HG02938 (cell line): ENCODE measurements around the gene TCOF1.

Experiments
- ATAC-seq: cut with Tn5 transposase; IDR thresholded peaks from one replicate; pipeline ENCODE4 v1.9.1; 2021; ENCODE audit warnings: mild to moderate bottlenecking, moderate library complexity; ENCODE audit not compliant: unreplicated experiment

TCOF1 gene

DNA sequence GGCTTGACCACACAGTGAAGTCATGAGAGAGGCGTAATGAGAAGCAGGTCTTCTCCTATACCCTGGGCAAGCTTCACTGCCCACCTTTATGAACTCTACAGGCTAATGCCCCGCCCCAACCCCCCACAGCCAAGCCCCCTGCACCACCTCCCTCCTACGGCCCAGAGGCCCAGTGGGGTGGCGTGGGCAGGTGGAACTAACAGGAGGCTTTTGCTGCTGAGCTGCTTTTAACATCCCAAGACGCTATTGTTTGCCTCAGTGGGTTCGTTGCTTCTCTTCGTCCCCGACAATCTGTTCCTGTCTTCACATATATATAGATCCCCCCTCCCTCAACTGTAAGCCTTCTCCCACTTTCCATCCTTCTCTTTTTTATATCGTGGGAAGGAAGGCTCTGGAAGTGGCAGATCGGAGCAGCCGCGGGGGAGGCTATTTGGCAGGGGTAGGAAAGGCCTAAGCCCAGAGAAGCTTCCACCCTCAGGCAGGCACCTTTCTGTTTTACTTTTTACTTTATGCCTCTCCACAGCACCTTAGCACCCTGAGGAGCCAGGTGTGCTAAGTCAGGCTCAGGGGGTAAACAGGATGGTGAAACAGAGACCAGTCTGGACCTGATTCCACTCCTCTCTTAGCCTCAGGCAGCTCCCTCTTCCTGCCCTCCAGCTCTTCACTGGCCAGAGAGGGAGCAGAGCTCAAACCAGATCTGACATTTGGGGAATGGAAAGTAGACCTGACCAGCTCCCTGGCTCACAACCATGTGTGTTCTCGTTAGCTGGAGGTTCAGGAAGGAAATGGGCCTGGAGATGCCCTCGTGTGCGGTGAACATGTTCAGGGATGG lies 28.7 kb downstream of the TCOF1 start:
- no peak for ATAC-seq

- no peak for ATAC-seq
Observed at GRCh38 chr5:150389531-150390266, 32.2 kb downstream of the TCOF1 start.

DNA sequence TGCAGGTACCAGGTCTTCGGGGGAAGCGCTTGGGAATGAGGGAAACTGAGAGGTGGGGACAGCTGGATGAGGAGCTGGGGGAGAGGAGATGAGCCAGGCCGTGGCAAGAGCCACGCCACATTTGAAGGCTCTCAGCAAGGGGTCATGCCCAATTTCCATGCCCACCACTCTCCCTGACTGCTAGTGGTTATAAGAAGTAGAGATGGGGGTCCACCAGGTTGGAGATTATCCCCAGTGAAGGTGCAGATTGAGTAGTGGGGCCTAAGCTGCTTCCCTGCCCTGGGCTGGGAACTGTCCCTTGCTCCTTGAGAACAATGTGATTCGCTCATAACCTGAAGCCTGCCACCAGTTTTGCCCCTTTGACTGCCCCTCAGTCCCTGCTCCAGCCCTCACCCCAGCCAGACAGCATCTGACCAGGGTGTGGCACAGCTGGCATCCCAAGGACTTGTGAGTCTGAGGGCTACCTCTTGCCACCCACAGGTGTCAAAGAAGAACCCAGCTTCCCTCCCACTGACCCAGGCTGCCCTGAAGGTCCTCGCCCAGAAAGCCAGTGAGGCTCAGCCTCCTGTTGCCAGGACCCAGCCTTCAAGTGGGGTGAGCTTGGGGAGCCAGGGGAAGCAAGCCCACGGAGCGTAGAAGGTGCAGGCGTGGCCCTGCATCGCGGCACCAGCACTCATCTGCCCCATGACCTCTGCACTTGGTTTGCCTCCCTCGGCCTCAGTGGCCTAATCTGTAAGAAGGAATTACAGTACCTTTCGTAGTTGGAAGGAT lies 33.8 kb downstream of the TCOF1 start:
- ATAC-seq: no peak

DNA sequence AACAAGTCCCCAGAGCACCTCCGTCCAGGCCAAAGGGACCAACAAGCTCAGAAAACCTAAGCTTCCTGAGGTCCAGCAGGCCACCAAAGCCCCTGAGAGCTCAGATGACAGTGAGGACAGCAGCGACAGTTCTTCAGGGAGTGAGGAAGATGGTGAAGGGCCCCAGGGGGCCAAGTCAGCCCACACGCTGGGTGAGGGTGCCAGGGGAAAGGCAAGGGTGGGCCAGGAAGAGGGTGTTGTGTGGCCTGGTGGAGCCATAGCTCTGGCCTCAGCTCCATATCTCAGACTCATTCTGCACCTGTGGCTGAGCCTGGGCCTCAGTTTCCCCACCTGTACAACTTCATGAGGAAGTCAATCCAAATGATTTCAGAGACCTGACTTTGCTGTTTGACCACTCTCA lies 34.5 kb downstream of the TCOF1 start:
- ATAC-seq: no peak

DNA sequence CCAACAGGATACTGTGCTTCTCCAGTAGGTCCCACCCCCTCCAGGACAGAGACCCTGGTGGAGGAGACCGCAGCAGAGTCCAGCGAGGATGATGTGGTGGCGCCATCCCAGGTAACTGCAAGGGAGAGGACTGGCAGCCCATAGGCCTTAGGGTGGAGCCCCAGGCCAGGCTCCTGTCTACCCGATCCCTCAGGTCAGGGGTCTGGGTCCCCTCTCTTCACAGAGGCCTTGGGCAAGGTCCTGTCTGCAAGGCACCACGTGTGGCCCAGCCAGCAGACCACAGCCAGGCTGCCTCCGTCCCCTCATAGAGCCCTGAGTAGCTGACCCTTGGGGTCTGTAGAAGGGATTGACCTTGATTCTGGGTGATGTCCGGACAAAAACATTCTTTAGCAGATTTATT lies 35.2 kb downstream of the TCOF1 start:
- ATAC-seq: no peak

DNA sequence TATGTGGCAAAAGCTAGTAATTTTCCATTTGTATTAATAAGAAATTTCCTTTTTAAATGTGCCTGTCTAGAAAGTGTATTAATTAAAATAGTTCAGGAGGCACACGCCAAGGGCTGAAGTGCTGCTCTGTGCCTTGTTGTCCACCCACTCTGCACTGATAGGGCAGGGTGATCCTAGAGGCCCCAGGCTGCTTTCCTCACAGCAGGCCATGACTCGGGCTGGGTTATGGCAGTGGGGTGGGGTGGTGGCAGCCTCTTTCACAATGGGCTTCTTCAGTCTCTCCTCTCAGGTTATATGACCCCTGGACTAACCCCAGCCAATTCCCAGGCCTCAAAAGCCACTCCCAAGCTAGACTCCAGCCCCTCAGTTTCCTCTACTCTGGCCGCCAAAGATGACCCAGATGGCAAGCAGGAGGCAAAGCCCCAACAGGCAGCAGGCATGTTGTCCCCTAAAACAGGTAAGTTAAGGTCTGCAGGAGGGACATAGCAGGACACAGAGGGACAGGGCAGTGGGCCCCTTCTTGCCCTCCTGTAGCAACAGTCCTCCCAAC lies 35.7 kb downstream of the TCOF1 start:
- no peak for ATAC-seq

DNA sequence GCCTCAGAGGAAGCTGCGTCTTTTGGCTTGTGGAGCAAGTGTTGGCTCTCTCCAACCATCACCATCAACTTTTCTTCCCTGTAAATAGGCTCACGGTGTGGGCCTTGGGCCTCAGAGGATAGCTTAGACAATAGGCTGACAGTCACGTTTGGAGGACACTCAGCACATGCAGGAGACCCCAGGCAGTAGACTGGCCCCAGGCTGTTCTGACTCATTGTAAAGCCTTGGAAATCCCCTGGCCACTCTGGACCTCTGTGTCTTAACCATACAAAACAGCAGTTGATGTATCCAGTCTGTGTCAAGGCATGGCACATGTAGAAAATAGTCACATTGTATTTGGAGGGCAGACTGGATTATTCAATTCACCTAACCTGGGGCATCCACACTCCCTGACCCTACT lies 36.6 kb downstream of the TCOF1 start:
- no peak for ATAC-seq

GRCh38 chr5:150394912-150395687 lies 37.6 kb downstream of the TCOF1 start:
- no peak for ATAC-seq

DNA sequence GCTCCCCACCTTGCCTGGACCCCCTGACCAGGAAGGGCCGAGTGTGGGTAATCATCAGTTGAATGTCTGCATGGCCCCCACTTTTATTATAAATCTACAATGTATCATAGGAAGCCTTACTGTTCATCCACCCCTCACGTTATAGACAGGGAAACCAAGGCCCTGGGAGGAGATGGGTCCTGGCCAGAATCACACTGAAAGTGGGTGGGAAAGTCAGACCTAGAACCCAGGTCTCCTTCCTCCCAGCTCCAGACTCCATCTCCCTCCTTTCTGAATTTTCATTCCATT lies 38.1 kb downstream of the TCOF1 start:
- no peak for ATAC-seq

DNA sequence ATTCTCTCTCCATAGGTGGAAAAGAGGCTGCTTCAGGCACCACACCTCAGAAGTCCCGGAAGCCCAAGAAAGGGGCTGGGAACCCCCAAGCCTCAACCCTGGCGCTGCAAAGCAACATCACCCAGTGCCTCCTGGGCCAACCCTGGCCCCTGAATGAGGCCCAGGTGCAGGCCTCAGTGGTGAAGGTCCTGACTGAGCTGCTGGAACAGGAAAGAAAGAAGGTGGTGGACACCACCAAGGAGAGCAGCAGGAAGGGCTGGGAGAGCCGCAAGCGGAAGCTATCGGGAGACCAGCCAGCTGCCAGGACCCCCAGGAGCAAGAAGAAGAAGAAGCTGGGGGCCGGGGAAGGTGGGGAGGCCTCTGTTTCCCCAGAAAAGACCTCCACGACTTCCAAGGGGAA lies 38.8 kb downstream of the TCOF1 start:
- no peak for ATAC-seq

GRCh38 chr5:150397146-150397781 lies 39.8 kb downstream of the TCOF1 start:
- no peak for ATAC-seq

- no peak for ATAC-seq
Observed at GRCh38 chr5:150397782-150398721, 40.6 kb downstream of the TCOF1 start.

DNA sequence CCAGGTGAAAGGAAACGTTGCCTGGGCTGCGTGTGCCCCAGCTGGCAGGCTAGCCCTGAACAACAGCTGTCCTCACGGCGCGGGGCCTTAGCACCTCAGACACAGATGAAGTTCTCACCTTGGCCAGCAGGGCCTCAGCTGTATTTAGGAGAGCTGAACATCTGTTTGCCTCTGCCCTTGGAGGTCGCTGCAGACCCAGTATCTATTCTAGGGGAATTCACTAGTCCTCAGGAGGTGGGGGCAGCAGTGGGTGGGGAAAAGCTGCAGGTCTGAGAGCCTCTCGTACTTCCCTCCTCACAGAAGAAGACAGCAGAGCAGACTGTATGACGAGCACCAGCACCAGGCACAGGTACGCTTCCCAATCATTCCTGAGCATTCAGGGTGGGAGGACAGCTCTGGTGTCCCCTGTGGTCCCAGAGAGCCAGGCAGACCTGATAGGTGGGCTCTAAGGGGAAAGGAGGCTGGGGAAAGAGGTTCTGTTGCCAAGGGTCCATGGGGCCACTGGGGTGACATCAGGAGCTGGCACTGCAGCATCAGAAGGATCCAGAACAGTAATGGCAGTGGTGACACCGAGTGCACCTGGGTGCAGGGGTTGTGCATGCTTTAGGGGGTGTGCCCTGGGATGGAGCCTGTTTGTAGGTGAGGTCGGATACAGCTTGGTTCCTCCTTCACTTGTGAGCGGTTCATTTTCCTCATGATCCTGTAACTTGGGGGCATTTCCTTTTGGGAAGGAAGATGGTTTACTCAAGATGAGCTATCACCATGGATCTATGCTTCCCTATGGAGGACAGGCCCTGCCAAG lies 41.4 kb downstream of the TCOF1 start:
- ATAC-seq: peak; percentile 62

DNA sequence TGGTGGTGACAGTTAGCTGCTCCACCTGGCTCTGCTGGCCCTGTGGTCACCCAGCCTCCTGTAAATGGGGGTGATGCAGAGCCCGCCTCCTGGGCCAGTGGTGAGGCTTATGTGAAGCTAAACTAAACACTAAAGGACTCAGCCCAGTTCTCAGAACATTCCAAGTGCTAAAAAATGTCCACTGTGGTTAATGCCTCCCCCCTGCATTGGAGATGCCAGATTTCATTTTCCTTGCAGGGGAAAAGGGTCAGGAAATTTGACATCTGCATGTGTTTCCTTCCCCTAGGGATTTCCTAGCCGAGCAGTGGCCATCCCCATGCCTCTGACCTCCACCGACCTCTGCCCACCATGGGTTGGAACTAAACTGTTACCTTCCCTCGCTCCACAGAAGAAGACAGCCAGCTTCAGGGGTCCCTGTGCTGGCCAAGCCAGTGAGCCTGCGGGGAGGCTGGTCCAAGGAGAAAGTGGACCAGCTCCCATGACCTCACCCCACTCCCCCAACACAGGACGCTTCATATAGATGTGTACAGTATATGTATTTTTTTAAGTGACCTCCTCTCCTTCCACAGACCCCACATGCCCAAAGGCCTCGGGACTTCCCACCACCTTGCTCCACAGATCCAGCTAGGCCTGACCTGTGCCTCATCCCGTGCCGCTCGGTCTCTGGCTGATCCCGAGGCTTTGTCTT lies 42.2 kb downstream of the TCOF1 start:
- ATAC-seq: peak; percentile 8

DNA sequence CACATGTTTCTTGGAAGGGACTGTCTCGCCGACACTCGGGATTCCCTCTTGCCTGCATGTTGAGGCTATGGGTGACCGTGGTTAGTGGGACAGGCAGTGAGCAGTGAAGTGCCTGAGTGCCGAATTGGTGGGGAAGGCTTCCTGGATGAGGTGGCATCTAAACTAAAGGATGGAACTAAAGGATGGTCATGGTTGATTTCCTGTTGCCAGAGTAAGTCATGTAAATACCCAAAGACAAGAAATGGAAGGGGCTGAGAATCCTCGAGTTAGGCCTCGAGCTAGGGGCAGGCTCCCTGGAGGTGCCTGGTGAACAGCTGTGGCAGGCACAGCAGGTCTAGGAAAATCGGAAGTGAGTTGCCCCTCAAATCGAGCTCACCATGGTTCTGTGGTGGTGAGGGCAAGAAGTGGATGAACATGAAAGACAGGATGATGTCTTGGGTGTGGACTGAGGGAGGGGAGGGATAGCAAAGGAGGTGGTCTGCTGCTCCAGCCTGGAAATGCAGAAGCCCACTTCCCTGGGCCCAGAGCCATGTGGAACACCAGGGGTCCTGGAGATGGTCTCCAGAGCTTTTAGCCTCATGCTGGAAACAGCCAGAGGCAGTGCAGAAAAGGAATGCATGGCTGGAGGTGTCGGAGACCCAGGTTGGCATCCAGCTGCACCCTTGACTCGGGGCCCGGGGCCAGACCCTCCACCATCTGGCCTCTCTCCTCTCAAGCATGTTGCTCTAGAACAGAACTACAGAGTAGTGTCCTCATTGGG lies 43.0 kb downstream of the TCOF1 start:
- no peak for ATAC-seq

DNA sequence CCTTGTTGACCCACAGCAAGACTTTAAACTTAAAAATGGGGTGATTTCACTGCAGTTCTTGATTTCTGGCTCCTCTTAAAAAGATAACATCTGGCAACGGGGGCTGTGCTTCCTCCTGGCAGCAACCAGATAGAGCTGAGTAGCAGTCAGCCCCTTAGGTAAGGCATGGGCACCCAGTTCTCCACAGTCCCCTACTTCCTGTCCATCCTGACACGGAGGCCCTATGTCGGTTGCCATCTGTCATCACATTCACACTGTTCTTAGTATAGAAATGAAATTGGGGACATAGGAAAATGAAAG lies 43.5 kb downstream of the TCOF1 start:
- no peak for ATAC-seq
